Measurements from ENCODE around the gene LOX.

DNA sequence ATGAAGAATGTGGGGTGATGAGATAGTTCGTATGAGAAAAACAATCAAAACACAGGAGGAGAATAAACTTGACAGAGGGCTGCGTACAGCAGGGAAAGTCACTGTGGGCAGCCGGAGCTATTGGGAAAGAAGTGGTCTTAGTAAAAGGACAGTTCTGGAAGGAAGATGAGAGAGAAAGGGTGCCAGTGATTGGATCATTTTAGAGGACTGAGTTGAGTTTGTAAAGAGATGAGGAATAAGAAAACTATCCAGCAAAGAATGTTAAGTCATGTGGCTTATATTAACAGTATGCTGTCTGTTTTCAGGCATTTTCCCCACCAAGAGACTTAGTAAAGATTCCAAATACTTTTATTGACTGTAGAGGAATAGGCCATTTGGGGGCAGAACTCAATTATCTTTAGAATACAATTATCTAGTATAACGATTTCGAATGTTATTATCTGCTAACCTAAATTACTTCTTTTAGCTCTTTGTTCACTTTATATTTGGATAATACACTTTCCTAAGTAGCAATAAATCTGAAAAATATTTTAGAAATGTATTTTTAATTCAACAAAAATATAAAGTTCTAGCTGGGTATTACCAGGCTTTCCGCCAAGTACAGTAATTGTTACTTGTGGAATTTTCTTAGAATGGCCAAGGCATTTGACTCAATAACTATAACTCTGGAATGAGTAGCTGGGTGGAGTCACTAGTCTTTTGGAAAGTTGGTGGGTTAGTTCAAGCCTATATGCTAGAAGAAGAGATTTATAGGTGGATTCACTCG lies 15.5 kb upstream of the LOX start:
- no peak for TF ChIP-seq POLR2A (IDR thresholded peaks at IDR 0.05)
- TF ChIP-seq, protein P1, sequence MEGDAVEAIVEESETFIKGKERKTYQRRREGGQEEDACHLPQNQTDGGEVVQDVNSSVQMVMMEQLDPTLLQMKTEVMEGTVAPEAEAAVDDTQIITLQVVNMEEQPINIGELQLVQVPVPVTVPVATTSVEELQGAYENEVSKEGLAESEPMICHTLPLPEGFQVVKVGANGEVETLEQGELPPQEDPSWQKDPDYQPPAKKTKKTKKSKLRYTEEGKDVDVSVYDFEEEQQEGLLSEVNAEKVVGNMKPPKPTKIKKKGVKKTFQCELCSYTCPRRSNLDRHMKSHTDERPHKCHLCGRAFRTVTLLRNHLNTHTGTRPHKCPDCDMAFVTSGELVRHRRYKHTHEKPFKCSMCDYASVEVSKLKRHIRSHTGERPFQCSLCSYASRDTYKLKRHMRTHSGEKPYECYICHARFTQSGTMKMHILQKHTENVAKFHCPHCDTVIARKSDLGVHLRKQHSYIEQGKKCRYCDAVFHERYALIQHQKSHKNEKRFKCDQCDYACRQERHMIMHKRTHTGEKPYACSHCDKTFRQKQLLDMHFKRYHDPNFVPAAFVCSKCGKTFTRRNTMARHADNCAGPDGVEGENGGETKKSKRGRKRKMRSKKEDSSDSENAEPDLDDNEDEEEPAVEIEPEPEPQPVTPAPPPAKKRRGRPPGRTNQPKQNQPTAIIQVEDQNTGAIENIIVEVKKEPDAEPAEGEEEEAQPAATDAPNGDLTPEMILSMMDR (IDR thresholded peaks at IDR 0.05) = no peak
